Measurements from ENCODE around the gene COQ10A.
"Not testable (repeated sequence)": the region's sequence is repeated elsewhere in the genome, so short reads cannot be mapped to it uniquely, and the experiment has no call there.

The COQ10A gene

DNA sequence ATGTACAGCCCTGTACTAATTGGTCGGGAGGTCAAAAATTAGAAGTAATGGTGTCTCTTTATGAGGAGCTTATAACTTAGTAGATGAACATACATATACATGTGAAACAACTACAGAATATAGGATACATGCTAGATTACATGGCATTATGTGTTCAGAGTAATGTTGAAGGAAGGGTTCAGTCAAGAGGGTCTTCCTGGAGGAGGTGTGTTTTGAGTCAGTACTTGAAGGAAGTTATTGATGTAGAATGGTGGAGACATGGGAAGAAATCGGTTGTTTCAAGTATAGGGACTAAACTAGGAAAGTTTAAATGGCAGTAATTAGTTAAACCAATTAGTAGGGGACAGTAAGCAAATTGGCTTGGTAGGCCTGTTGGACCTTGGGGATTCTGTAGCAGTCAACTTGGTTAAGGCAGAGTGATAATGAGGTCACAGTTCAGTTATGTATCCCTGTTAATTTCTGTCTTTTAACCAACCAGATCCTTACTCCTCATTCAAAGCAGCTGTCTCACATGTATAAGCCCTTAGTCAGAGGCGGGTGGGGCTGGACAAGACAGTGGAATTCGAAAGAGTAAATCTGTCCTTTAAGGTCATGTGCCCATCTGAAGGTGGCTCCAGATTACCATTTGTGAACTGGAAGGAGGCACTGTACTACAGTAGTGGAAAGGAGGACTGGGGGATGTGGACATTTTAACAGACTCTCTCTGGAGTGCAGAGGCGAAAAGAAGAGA lies 5.1 kb upstream of the COQ10A start:
- Histone ChIP-seq H2AFZ (ENCODE audit: low read depth, low read length, severe bottlenecking) (no peak overlapping the region), H3K9ac (ENCODE audit: low read length) (no peak overlapping the region), H3K27ac (ENCODE audit: low read depth, low read length) (no peak overlapping the region), H3K4me2 (ENCODE audit: low read depth, low read length, poor library complexity, severe bottlenecking) (no peak overlapping the region), H3K27me3 (ENCODE audit: low read length) (no peaks in the 10 kb centered on the region), H3K9me2 (replicated peaks; ENCODE audit: insufficient read depth, low read length) (no peaks in the 10 kb centered on the region), H3F3A (ENCODE audit: insufficient read depth) (peaks cover 7% of the 10 kb centered on the region; the same call in 1 of the 2 replicates), H3K36me3 (ENCODE audit: low read length) (no peaks in the 10 kb centered on the region), H3K4me3 (ENCODE audit: insufficient read depth, low read length, poor library complexity, severe bottlenecking) (no peak overlapping the region), H3K9me3 (ENCODE audit: insufficient read depth, low read length) (no peaks in the 10 kb centered on the region), H4K20me1 (ENCODE audit: low read depth, low read length) (no peaks in the 10 kb centered on the region), H3K79me2 (ENCODE audit: insufficient read depth, low read length) (peaks cover 10% of the 10 kb centered on the region; the same call in 1 of the 2 replicates)
- TF ChIP-seq, protein P1, sequence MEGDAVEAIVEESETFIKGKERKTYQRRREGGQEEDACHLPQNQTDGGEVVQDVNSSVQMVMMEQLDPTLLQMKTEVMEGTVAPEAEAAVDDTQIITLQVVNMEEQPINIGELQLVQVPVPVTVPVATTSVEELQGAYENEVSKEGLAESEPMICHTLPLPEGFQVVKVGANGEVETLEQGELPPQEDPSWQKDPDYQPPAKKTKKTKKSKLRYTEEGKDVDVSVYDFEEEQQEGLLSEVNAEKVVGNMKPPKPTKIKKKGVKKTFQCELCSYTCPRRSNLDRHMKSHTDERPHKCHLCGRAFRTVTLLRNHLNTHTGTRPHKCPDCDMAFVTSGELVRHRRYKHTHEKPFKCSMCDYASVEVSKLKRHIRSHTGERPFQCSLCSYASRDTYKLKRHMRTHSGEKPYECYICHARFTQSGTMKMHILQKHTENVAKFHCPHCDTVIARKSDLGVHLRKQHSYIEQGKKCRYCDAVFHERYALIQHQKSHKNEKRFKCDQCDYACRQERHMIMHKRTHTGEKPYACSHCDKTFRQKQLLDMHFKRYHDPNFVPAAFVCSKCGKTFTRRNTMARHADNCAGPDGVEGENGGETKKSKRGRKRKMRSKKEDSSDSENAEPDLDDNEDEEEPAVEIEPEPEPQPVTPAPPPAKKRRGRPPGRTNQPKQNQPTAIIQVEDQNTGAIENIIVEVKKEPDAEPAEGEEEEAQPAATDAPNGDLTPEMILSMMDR (IDR thresholded peaks at IDR 0.05; ENCODE audit: insufficient read depth, low read length, poor library complexity, severe bottlenecking), result no peak
- no peak for TF ChIP-seq EZH2phosphoT487 (conservative IDR thresholded peaks at IDR 0.05; ENCODE audit: low read length)

DNA sequence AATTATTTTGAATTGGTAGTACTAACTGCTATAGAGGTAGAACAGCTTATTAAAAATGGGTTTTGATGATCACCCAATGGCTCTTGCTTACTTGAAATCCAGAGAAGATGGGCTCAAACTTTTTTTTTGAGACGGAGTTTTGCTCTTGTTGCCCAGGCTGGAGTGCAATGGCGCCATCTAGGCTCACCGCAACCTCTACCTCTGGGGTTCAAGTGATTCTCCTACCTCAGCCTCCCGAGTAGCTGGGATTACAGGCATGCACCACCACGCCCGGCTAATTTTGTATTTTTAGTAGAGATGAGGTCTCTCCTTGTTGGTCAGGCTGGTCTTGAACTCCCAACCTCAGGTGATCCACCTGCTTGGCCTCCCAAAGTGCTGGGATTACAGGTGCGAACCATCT lies 3.8 kb upstream of the COQ10A start:
- not testable (repeated sequence) for H3K9me3 ChIP-seq (ENCODE audit: insufficient read depth, low read length); H3K9me2 ChIP-seq (replicated peaks; ENCODE audit: insufficient read depth, low read length); H3K27me3 ChIP-seq (ENCODE audit: low read length); H2AFZ ChIP-seq (ENCODE audit: low read depth, low read length, severe bottlenecking); H3K27ac ChIP-seq (ENCODE audit: low read depth, low read length); H3K4me2 ChIP-seq (ENCODE audit: low read depth, low read length, poor library complexity, severe bottlenecking); H3K79me2 ChIP-seq (ENCODE audit: insufficient read depth, low read length); H3K36me3 ChIP-seq (ENCODE audit: low read length); H3K4me3 ChIP-seq (ENCODE audit: insufficient read depth, low read length, poor library complexity, severe bottlenecking); H3K9ac ChIP-seq (ENCODE audit: low read length); H4K20me1 ChIP-seq (ENCODE audit: low read depth, low read length)
- peaks cover 11% of the 10 kb centered on the region; the same call in 1 of the 2 replicates for H3F3A ChIP-seq (ENCODE audit: insufficient read depth)

DNA sequence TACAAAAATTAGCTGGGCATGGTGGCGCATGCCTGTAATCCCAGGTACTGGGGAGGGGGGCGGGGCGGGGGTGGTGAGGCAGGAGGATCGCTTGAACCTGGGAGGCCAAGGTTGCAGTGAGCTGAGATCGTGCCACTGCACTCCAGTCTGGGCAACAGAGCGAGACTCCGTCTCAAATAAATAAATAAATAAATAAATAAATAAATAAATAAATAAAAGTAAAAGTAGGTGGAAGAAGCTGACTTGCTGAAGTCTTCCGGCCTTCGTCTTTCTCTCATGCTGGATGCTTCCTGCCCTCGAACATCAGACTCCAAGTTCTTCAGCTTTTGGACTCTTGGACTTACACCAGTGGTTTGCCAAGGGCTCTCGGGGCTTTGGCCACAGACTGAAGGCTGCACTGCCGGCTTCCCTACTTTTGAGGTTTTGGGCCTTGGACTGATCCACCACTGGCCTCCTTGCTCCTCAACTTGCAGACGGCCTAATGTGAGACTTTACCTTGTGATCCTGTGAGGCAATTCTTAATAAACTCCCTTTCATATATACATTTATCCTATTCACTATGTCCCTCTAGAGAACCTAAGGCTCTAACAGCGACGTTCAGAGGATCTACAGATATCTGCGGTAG lies 562 bp upstream of the COQ10A start:
- H3K27me3 ChIP-seq (ENCODE audit: low read length); H3K79me2 ChIP-seq (ENCODE audit: insufficient read depth, low read length); H3K36me3 ChIP-seq (ENCODE audit: low read length); H3K9me3 ChIP-seq (ENCODE audit: insufficient read depth, low read length); H3K9me2 ChIP-seq (replicated peaks; ENCODE audit: insufficient read depth, low read length); H4K20me1 ChIP-seq (ENCODE audit: low read depth, low read length): not testable (repeated sequence)
- peak overlapping the region; percentile 74 for H3K9ac ChIP-seq (ENCODE audit: low read length)
- H3K4me3 ChIP-seq (ENCODE audit: insufficient read depth, low read length, poor library complexity, severe bottlenecking), result peak overlapping the region; percentile 77
- H2AFZ ChIP-seq (ENCODE audit: low read depth, low read length, severe bottlenecking), result peak overlapping the region; percentile 91
- H3K27ac ChIP-seq (ENCODE audit: low read depth, low read length), result peak overlapping the region; percentile 75
- H3K4me2 ChIP-seq (ENCODE audit: low read depth, low read length, poor library complexity, severe bottlenecking), result peak overlapping the region; percentile 98
- H3F3A ChIP-seq (ENCODE audit: insufficient read depth), result peaks cover 35% of the 10 kb centered on the region

GRCh38 chr12:56267443-56268071 lies 815 bp downstream of the COQ10A start:
- Histone ChIP-seq H3K9me2 (replicated peaks; ENCODE audit: insufficient read depth, low read length) (no peaks in the 10 kb centered on the region), H3K79me2 (ENCODE audit: insufficient read depth, low read length) (no peaks in the 10 kb centered on the region), H3K9ac (ENCODE audit: low read length) (peak overlapping the region; percentile 74), H4K20me1 (ENCODE audit: low read depth, low read length) (no peaks in the 10 kb centered on the region), H3K27ac (ENCODE audit: low read depth, low read length) (peak overlapping the region; percentile 57), H3K9me3 (ENCODE audit: insufficient read depth, low read length) (no peaks in the 10 kb centered on the region), H3K4me3 (ENCODE audit: insufficient read depth, low read length, poor library complexity, severe bottlenecking) (peak overlapping the region; percentile 77), H3F3A (ENCODE audit: insufficient read depth) (peaks cover 34% of the 10 kb centered on the region), H3K4me2 (ENCODE audit: low read depth, low read length, poor library complexity, severe bottlenecking) (peak overlapping the region; percentile 98), H3K27me3 (ENCODE audit: low read length) (no peaks in the 10 kb centered on the region), H2AFZ (ENCODE audit: low read depth, low read length, severe bottlenecking) (peak overlapping the region; percentile 81), H3K36me3 (ENCODE audit: low read length) (0 out of 2 replicates have a peak, but pooled peaks cover 6% of the 10 kb centered on the region)
- TF ChIP-seq EZH2phosphoT487 (conservative IDR thresholded peaks at IDR 0.05; ENCODE audit: low read length), result no peak
- TF ChIP-seq, protein P1 (IDR thresholded peaks at IDR 0.05; ENCODE audit: insufficient read depth, low read length, poor library complexity, severe bottlenecking), result no peak

Data from SU-DHL-6 (cell line).